ENCODE measurements around the gene U2AF2. TPM values are rescaled to one million over a fixed set of nuclear protein-coding genes. Genes with fewer than 3 reads are reported as not detected.

U2AF2 gene
- total RNA-seq, 1 experiment from 2014 or later: 183 TPM

DNA sequence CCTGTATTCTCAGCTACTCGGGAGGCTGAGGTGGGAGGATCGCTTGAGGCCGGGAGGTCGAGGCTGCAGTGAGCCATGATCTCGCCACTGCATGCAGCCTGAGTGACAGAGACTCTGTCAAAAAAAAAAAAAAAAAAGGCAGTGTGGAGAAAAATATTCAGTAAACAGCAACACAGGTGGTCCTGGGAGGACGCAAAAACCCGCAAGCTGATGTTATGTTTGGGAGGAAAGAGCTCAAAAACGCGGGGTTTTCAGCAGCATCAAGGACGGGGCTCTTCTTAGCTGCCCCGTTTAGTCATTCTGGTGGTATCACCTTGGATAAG is 29.9 kb upstream of the U2AF2 start:
- peak overlapping the region; percentile 55 for H3K4me3 ChIP-seq
- no peaks in the 10 kb centered on the region for H3K27me3 ChIP-seq (replicated peaks)
- no peak overlapping the region for H3K27ac ChIP-seq
- no peaks in the 10 kb centered on the region for H3K9me3 ChIP-seq (replicated peaks)
- H3K36me3 ChIP-seq: peaks cover 20% of the 10 kb centered on the region
- DNase-seq (ENCODE audit: low read depth in 1 of 2, low spot score in 2 of 2): no peak
- H3K4me1 ChIP-seq (replicated peaks): 0 out of 2 replicates have a peak, but pooled peaks cover 9% of the 10 kb centered on the region

DNA sequence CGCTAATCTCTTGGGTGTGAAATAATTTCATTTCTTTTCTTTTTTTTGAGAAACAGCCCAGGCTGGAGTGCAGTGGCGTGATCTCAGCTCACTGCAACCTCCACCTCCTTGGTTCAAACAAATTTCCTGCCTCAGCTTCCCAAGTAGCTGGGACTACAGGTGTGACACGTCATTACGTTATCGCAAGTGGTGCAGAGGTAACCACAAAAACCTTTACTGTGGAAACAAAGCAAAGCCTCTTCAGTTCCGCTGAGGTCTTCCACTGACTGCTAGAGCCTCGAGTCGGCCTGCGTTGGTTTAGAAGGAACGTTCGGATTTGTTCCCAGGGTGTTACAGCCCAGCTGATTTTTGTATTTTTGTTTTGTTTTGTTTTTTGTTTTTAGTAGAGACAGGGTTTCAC is 28.5 kb upstream of the U2AF2 start:
- H3K36me3 ChIP-seq: peaks cover 10% of the 10 kb centered on the region
- H3K4me3 ChIP-seq: no peak overlapping the region
- H3K27ac ChIP-seq: no peak overlapping the region
- H3K4me1 ChIP-seq (replicated peaks): 0 out of 2 replicates have a peak, but pooled peaks cover 9% of the 10 kb centered on the region
- H3K9me3 ChIP-seq (replicated peaks): no peaks in the 10 kb centered on the region
- H3K27me3 ChIP-seq (replicated peaks): no peaks in the 10 kb centered on the region
- no peak for DNase-seq (ENCODE audit: low read depth in 1 of 2, low spot score in 2 of 2)

DNA sequence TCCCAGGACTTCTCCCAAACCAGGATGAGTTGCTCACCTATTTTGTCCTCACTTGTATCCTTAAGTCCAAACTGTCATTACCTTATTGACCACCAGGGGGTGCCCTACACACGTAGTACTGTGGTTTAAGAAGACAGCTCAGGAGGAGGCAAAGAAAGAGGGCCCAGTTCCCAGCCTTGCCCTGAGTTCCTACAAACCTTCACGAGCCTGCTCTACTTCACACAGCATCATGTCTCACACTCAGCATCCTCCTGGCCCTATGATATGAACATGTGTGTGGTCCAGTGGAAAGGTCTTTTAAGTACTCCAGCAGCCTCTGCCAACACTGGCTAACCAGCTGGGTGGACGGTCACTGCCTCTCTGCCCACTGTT is 22.4 kb upstream of the U2AF2 start:
- H3K9me3 ChIP-seq (replicated peaks): no peaks in the 10 kb centered on the region
- H3K27me3 ChIP-seq (replicated peaks): no peaks in the 10 kb centered on the region
- DNase-seq (ENCODE audit: low read depth in 1 of 2, low spot score in 2 of 2): peak; percentile 86 to 93
- H3K4me1 ChIP-seq (replicated peaks): peaks cover 11% of the 10 kb centered on the region
- H3K27ac ChIP-seq: no peak overlapping the region
- H3K36me3 ChIP-seq: peaks cover 5% of the 10 kb centered on the region
- H3K4me3 ChIP-seq: no peak overlapping the region

DNA sequence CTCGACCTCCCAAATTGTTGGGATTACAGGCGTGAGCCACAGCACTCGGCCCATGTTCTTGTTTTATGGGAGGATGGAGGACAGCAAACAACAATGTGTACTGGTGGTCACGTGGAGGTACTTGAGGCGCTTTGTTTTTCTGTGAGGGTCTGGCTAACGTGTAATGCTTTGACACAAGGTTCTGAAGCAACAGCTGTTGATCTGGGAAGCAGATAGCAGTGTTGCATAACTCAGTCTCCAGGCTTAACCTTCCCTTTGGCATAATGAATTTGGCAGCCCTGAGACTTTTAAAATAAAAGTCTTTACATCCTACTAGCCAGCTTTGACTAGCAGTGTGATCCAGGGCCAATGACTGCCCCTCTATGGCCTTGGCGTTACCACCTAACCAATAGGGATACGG is 21.0 kb upstream of the U2AF2 start:
- Histone ChIP-seq H3K27me3 (replicated peaks) (no peaks in the 10 kb centered on the region), H3K4me3 (no peak overlapping the region), H3K36me3 (peaks cover 14% of the 10 kb centered on the region), H3K27ac (no peak overlapping the region), H3K9me3 (replicated peaks) (no peaks in the 10 kb centered on the region), H3K4me1 (replicated peaks) (peaks cover 11% of the 10 kb centered on the region)
- no peak for DNase-seq (ENCODE audit: low read depth in 1 of 2, low spot score in 2 of 2)

GRCh38 chr19:55635334-55635717 is 19.5 kb upstream of the U2AF2 start:
- H3K4me3 ChIP-seq: peak overlapping the region; percentile 85
- H3K4me1 ChIP-seq (replicated peaks): peaks cover 22% of the 10 kb centered on the region
- peaks cover 20% of the 10 kb centered on the region for H3K36me3 ChIP-seq
- no peaks in the 10 kb centered on the region for H3K9me3 ChIP-seq (replicated peaks)
- peak overlapping the region; percentile 87 for H3K27ac ChIP-seq
- no peaks in the 10 kb centered on the region for H3K27me3 ChIP-seq (replicated peaks)
- DNase-seq (ENCODE audit: low read depth in 1 of 2, low spot score in 2 of 2): no peak

DNA sequence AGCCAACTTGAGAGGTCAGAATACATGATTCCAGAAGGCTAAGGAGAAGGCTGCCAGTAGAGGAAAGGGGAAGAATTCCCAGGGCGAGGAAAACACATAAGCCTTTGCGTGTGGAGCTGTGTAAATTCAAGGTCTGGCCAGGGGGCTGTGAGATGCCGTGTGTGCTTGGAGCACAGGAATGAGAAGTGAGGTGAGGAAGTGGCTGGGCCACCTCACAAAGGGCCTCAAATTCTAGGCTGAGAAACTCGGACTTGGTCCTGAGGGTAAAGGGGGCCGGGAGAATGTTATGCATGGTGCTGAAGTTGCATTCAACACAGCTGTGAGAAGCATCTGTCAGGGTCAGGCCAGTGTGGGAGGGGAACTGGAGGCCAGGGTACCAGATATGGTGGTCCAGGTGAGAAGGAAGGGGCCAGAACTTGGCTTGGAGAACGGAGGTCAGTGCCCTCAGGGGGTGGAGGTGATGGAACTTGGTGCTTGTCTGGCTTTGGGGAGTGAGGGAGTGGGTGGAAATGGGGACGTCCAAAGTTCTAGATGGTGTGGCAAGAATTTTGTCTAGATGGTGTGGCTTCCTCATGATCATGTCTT is 18.9 kb upstream of the U2AF2 start:
- no peak for DNase-seq (ENCODE audit: low read depth in 1 of 2, low spot score in 2 of 2)
- H3K9me3 ChIP-seq (replicated peaks): no peaks in the 10 kb centered on the region
- 0 out of 2 replicates have a peak overlapping the region, but pooled peaks have one; percentile 87 for H3K27ac ChIP-seq
- peak overlapping the region; percentile 85 for H3K4me3 ChIP-seq
- H3K36me3 ChIP-seq: peaks cover 20% of the 10 kb centered on the region
- peaks cover 25% of the 10 kb centered on the region for H3K4me1 ChIP-seq (replicated peaks)
- no peaks in the 10 kb centered on the region for H3K27me3 ChIP-seq (replicated peaks)

- H3K9me3 ChIP-seq (replicated peaks): no peaks in the 10 kb centered on the region
- no peak overlapping the region for H3K4me3 ChIP-seq
- H3K27ac ChIP-seq: no peak overlapping the region
Observed at GRCh38 chr19:55636723-55637122, 18.1 kb upstream of the U2AF2 start.

GRCh38 chr19:55637534-55637933 is 17.3 kb upstream of the U2AF2 start:
- H3K4me3 ChIP-seq: no peak overlapping the region
- no peaks in the 10 kb centered on the region for H3K9me3 ChIP-seq (replicated peaks)
- H3K4me1 ChIP-seq (replicated peaks): peaks cover 31% of the 10 kb centered on the region
- no peaks in the 10 kb centered on the region for H3K27me3 ChIP-seq (replicated peaks)
- DNase-seq (ENCODE audit: low read depth in 1 of 2, low spot score in 2 of 2): no peak
- H3K27ac ChIP-seq: no peak overlapping the region
- H3K36me3 ChIP-seq: peaks cover 20% of the 10 kb centered on the region

More at GRCh38 chr19:55636723-55637122, 18.1 kb upstream of the U2AF2 start:
- no peak for DNase-seq (ENCODE audit: low read depth in 1 of 2, low spot score in 2 of 2)
- H3K4me1 ChIP-seq (replicated peaks): peaks cover 25% of the 10 kb centered on the region
- H3K27me3 ChIP-seq (replicated peaks): no peaks in the 10 kb centered on the region
- H3K36me3 ChIP-seq: peaks cover 20% of the 10 kb centered on the region

GRCh38 chr19:55638864-55639359 is 15.9 kb upstream of the U2AF2 start:
- no peak overlapping the region for H3K27ac ChIP-seq
- no peak for DNase-seq (ENCODE audit: low read depth in 1 of 2, low spot score in 2 of 2)
- peaks cover 30% of the 10 kb centered on the region for H3K36me3 ChIP-seq
- no peaks in the 10 kb centered on the region for H3K27me3 ChIP-seq (replicated peaks)
- peaks cover 40% of the 10 kb centered on the region for H3K4me1 ChIP-seq (replicated peaks)
- no peak overlapping the region; the same call in 1 of the 2 replicates for H3K4me3 ChIP-seq
- no peaks in the 10 kb centered on the region for H3K9me3 ChIP-seq (replicated peaks)

DNA sequence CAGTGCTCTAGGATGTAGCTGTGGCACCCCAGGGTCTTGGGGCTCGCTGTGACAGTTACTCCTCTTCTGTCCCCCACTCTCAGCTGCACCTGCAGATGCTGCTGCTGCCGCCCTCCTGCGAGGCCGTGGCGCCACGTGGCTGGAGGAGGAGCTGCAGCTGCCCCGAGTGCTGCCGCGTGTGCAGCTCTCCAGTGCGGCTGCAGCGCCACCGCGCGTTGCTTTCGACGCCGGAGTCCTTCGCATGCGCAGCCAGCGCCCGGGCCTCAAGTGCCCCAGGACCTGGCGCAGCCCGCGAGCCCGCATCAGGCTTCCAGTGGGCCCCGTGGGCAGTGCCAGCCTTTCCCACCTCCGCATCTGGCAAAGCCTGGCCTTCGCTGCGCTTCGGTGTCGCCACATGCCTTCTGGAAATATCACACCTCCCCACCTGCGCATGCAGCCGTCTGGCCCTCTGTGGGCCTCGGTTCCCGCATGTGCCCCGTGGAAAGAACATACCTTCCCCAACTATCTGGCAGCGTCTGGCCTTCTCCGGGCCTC is 14.7 kb upstream of the U2AF2 start:
- DNase-seq (ENCODE audit: low read depth in 1 of 2, low spot score in 2 of 2): no peak
- no peaks in the 10 kb centered on the region for H3K9me3 ChIP-seq (replicated peaks)
- peak overlapping the region; percentile 73 for H3K27ac ChIP-seq
- H3K36me3 ChIP-seq: peaks cover 33% of the 10 kb centered on the region
- H3K27me3 ChIP-seq (replicated peaks): no peaks in the 10 kb centered on the region
- H3K4me3 ChIP-seq: peak overlapping the region; percentile 63
- peaks cover 47% of the 10 kb centered on the region for H3K4me1 ChIP-seq (replicated peaks)

GRCh38 chr19:55640577-55641425 is 14.0 kb upstream of the U2AF2 start, which contains the start of gene ZNF580:
TSS of gene ZNF580 (plus strand) at chr19:55641002. CDS start at chr19:55642509, 1,507 bp downstream.
- DNase-seq (ENCODE audit: low read depth in 1 of 2, low spot score in 2 of 2): peak; percentile 78 to 88
- Histone ChIP-seq H3K4me1 (replicated peaks) (peaks cover 43% of the 10 kb centered on the region), H3K4me3 (peak within 1 kb of the TSS; percentile 63), H3K27ac (peak within 1 kb of the TSS; percentile 73), H3K27me3 (replicated peaks) (no peaks in the 10 kb centered on the region), H3K9me3 (replicated peaks) (no peaks in the 10 kb centered on the region), H3K36me3 (peaks cover 39% of the 10 kb centered on the region)

GRCh38 chr19:55641426-55642152 is 13.2 kb upstream of the U2AF2 start:
- H3K4me3 ChIP-seq: peak overlapping the region; percentile 63
- peaks cover 44% of the 10 kb centered on the region for H3K36me3 ChIP-seq
- no peaks in the 10 kb centered on the region for H3K9me3 ChIP-seq (replicated peaks)
- peak overlapping the region; percentile 73 for H3K27ac ChIP-seq
- no peaks in the 10 kb centered on the region for H3K27me3 ChIP-seq (replicated peaks)
- no peak for DNase-seq (ENCODE audit: low read depth in 1 of 2, low spot score in 2 of 2)
- peaks cover 39% of the 10 kb centered on the region for H3K4me1 ChIP-seq (replicated peaks)

GRCh38 chr19:55642153-55643002 is 12.5 kb upstream of the U2AF2 start:
- no peak overlapping the region for H3K27ac ChIP-seq
- no peak for DNase-seq (ENCODE audit: low read depth in 1 of 2, low spot score in 2 of 2)
- H3K4me1 ChIP-seq (replicated peaks): peaks cover 39% of the 10 kb centered on the region
- peak overlapping the region; percentile 63 for H3K4me3 ChIP-seq
- peaks cover 52% of the 10 kb centered on the region for H3K36me3 ChIP-seq
- H3K9me3 ChIP-seq (replicated peaks): no peaks in the 10 kb centered on the region
- H3K27me3 ChIP-seq (replicated peaks): no peaks in the 10 kb centered on the region
